H9 (cell line): Measurements from ENCODE around the gene TCEAL3. TPM values are rescaled to one million over a fixed set of nuclear protein-coding genes. Genes with fewer than 3 reads are reported as not detected.

Source experiments
- DNase-seq: peaks from one replicate; pipeline ENCODE4 v3.0.0-alpha.2; 2017
- H2AFZ ChIP-seq: one replicate; pipeline ENCODE4 v1.6.1; 2013; ENCODE audit warnings: mild to moderate bottlenecking, low read length, control low read depth, moderate library complexity
- H2AK5ac ChIP-seq: 2 replicates; pipeline ENCODE4 v1.6.1; 2013; ENCODE audit warnings: low read length, control low read depth, mixed read lengths; ENCODE audit not compliant: insufficient read length
- H2BK120ac ChIP-seq: one replicate; pipeline ENCODE4 v1.6.1; 2013; ENCODE audit warnings: low read depth, mild to moderate bottlenecking, low read length, control low read depth, inconsistent platforms; ENCODE audit not compliant: poor library complexity, severe bottlenecking
- H2BK12ac ChIP-seq: 2 replicates; pipeline ENCODE4 v1.6.1; 2013; ENCODE audit warnings: low read length, control low read depth, mixed read lengths, low read depth; ENCODE audit not compliant: insufficient read length
- H2BK15ac ChIP-seq: 2 replicates; pipeline ENCODE4 v1.6.1; 2013; ENCODE audit warnings: low read depth, low read length, control low read depth
- H2BK20ac ChIP-seq: one replicate; pipeline ENCODE4 v1.6.1; 2013; ENCODE audit warnings: low read depth, mild to moderate bottlenecking, low read length, control low read depth, inconsistent platforms; ENCODE audit not compliant: poor library complexity, severe bottlenecking
- H2BK5ac ChIP-seq: 2 replicates; pipeline ENCODE4 v1.6.1; 2013; ENCODE audit warnings: low read length, control low read depth, mixed read lengths; ENCODE audit not compliant: insufficient read length
- H3K14ac ChIP-seq: 2 replicates; pipeline ENCODE4 v1.6.1; 2013; ENCODE audit warnings: low read length, control low read depth; ENCODE audit not compliant: insufficient read depth
- H3K18ac ChIP-seq: 2 replicates; pipeline ENCODE4 v1.6.1; 2013; ENCODE audit warnings: low read depth, mild to moderate bottlenecking, mixed read lengths, low read length, control low read depth; ENCODE audit not compliant: insufficient read length
- H3K23ac ChIP-seq: 2 replicates; pipeline ENCODE4 v1.6.1; 2013; ENCODE audit warnings: low read length, control low read depth, mixed read lengths, low read depth; ENCODE audit not compliant: insufficient read length
- H3K23me2 ChIP-seq: 2 replicates; pipeline ENCODE4 v1.6.1; 2013; ENCODE audit warnings: low read depth, mild to moderate bottlenecking, mixed read lengths, low read length, control low read depth; ENCODE audit not compliant: insufficient read length, poor library complexity, severe bottlenecking
- H3K27ac ChIP-seq: 2 replicates; pipeline ENCODE4 v1.5.1; 2013; ENCODE audit warnings: low read length, control low read depth, mixed read lengths, low read depth; ENCODE audit not compliant: insufficient read length
- H3K27me3 ChIP-seq: 2 replicates; pipeline ENCODE4 v1.6.1; 2013; ENCODE audit warnings: low read length, control low read depth, inconsistent platforms; ENCODE audit not compliant: insufficient read depth
- H3K4ac ChIP-seq: 2 replicates; pipeline ENCODE4 v1.6.1; 2013; ENCODE audit warnings: low read depth, mild to moderate bottlenecking, control low read depth, inconsistent platforms, low read length, moderate library complexity
- H3K4me1 ChIP-seq: 2 replicates; pipeline ENCODE4 v1.6.1; 2013; ENCODE audit warnings: low read length, control low read depth, inconsistent platforms; ENCODE audit not compliant: insufficient read depth
- H3K4me2 ChIP-seq: 2 replicates; pipeline ENCODE4 v1.6.1; 2013; ENCODE audit warnings: low read length, control low read depth, mixed read lengths; ENCODE audit not compliant: insufficient read length, insufficient read depth
- H3K56ac ChIP-seq: 2 replicates; pipeline ENCODE4 v1.6.1; 2013; ENCODE audit warnings: low read depth, mild to moderate bottlenecking, mixed read lengths, low read length, control low read depth; ENCODE audit not compliant: insufficient read length
- H3K79me1 ChIP-seq: 2 replicates; pipeline ENCODE4 v1.6.1; 2013; ENCODE audit warnings: low read depth, mild to moderate bottlenecking, moderate library complexity, low read length, control low read depth, inconsistent platforms; ENCODE audit not compliant: insufficient read depth, poor library complexity, severe bottlenecking
- H3K79me2 ChIP-seq: 2 replicates; pipeline ENCODE4 v1.6.1; 2013; ENCODE audit warnings: low read length, control low read depth, inconsistent platforms; ENCODE audit not compliant: insufficient read depth
- H3K9ac ChIP-seq: 2 replicates; pipeline ENCODE4 v1.6.1; 2013; ENCODE audit warnings: low read length, control low read depth, mixed read lengths; ENCODE audit not compliant: insufficient read length; ENCODE audit errors: extremely low read depth
- H3K9me3 ChIP-seq: one replicate; pipeline ENCODE4 v1.6.1; 2013; ENCODE audit warnings: low read depth, low read length, inconsistent platforms; ENCODE audit not compliant: control insufficient read depth
- H3T11ph ChIP-seq: one replicate; pipeline ENCODE4 v1.6.1; 2013; ENCODE audit warnings: mild to moderate bottlenecking, low read length, control low read depth, inconsistent platforms
- H4K20me1 ChIP-seq: one replicate; pipeline ENCODE4 v1.6.1; 2013; ENCODE audit not compliant: control insufficient read depth, insufficient read length, insufficient read depth
- H4K5ac ChIP-seq: 2 replicates; pipeline ENCODE4 v1.6.1; 2013; ENCODE audit warnings: low read depth, mild to moderate bottlenecking, mixed read lengths, low read length, control low read depth; ENCODE audit not compliant: insufficient read length
- H4K8ac ChIP-seq: replicated peaks from 2 replicates; pipeline ENCODE4 v1.6.1; 2013; ENCODE audit warnings: low read length, control low read depth, mixed read lengths, low read depth; ENCODE audit not compliant: insufficient read length
- H4K91ac ChIP-seq: 2 replicates; pipeline ENCODE4 v1.6.1; 2013; ENCODE audit warnings: low read depth, mild to moderate bottlenecking, moderate library complexity, mixed read lengths, low read length, control low read depth; ENCODE audit not compliant: insufficient read length
- H3K27ac Mint-ChIP-seq, 3 experiments: 2 replicates in 2 of 3; 3 replicates in 1 of 3; pipeline ENCODE4 v1.8.0; 2020 to 2021; ENCODE audit warnings: mixed read lengths in 3 of 3, mild to moderate bottlenecking in 1 of 3, moderate library complexity in 1 of 3
- H3K27me3 Mint-ChIP-seq: 2 replicates; pipeline ENCODE4 v1.8.0; 2021; ENCODE audit warnings: low read depth, mild to moderate bottlenecking, moderate library complexity, mixed read lengths
- H3K36me3 Mint-ChIP-seq, 3 experiments: 2 replicates in 2 of 3; 3 replicates in 1 of 3; pipeline ENCODE4 v1.8.0; 2020 to 2021; ENCODE audit warnings: low read depth in 3 of 3, mixed read lengths in 3 of 3; ENCODE audit not compliant: insufficient read depth in 1 of 3
- H3K4me1 Mint-ChIP-seq, 2 experiments: 2 replicates each; pipeline ENCODE4 v1.8.0; 2020; ENCODE audit warnings: mixed read lengths in 2 of 2
- H3K4me3 Mint-ChIP-seq, 2 experiments: 2 replicates in 1 of 2; 3 replicates in 1 of 2; pipeline ENCODE4 v1.8.0; 2020 to 2021; ENCODE audit warnings: mild to moderate bottlenecking in 2 of 2, mixed read lengths in 2 of 2, moderate library complexity in 1 of 2
- H3K9me3 Mint-ChIP-seq, 2 experiments: 2 replicates in 1 of 2; 3 replicates in 1 of 2; pipeline ENCODE4 v1.8.0; 2020; ENCODE audit warnings: mild to moderate bottlenecking in 2 of 2, mixed read lengths in 2 of 2, moderate library complexity in 1 of 2
- WGBS: extraction: QIAGEN DNeasy Blood & Tissue Kit; methylation state at CpG from one replicate; pipeline ENCODE4 v1.1.7; 2013; ENCODE audit warnings: missing lambda C conversion rate, low lambda C conversion rate, mixed read lengths; ENCODE audit not compliant: insufficient read length; ENCODE audit errors: extremely low coverage; 5-methylcytosine and 5-hydroxymethylcytosine counted together
- total RNA-seq: library from RNA; stranded (reverse); gene quantifications from 2 replicates; pipeline ENCODE4 v1.2.1, GENCODE V29; 2021
- TF ChIP-seq, protein P1 (sequence below): fragments of 200-600 bp; sonication (generic); conservative IDR thresholded peaks from 3 replicates; pipeline ENCODE4 v1.8.0; 2021; ENCODE audit warnings: antibody characterized with exemption, mild to moderate bottlenecking

The TCEAL3 gene
- total RNA-seq, 1 experiment from 2014 or later: 11.1 TPM

- H3K4me1 Mint-ChIP-seq: peaks cover 9 to 13% of the 10 kb centered on the region in 2 experiments
- no peak overlapping the region for H3K27ac Mint-ChIP-seq
- H3K79me2 ChIP-seq: no peaks in the 10 kb centered on the region
Measured at GRCh38 chrX:103610282-103610681, 2.5 kb downstream of the TCEAL3 start.

More at GRCh38 chrX:103610282-103610681, 2.5 kb downstream of the TCEAL3 start:
- no peak overlapping the region for H4K91ac ChIP-seq
- H4K5ac ChIP-seq: no peak overlapping the region
- Mint-ChIP-seq H3K36me3 (peaks cover 0 to 7% (median 5%) of the 10 kb centered on the region in 3 experiments; a peak in 4 of 7 replicates), H3K27me3 (peaks cover 10% of the 10 kb centered on the region), H3K4me3 (no peak overlapping the region; a peak in 1 of 5 replicates), H3K9me3 (peaks cover 0 to 36% of the 10 kb centered on the region in 2 experiments; a peak in 2 of 5 replicates)
- H3K14ac ChIP-seq: no peak overlapping the region
- no peak overlapping the region for H2BK12ac ChIP-seq
- no peaks in the 10 kb centered on the region for H3K79me1 ChIP-seq
- H2BK15ac ChIP-seq: no peak overlapping the region
- no peak overlapping the region for H2BK5ac ChIP-seq
- H3K23ac ChIP-seq: no peak overlapping the region
- no peak for DNase-seq
- H3K18ac ChIP-seq: no peak overlapping the region
- H3K9ac ChIP-seq: no peak overlapping the region
- H2AFZ ChIP-seq: no peak overlapping the region
- no peak overlapping the region for H3K27ac ChIP-seq
- no peaks in the 10 kb centered on the region for H3K27me3 ChIP-seq
- H3K4ac ChIP-seq: no peak overlapping the region
- no peak overlapping the region for H2BK120ac ChIP-seq
- H3K9me3 ChIP-seq: no peaks in the 10 kb centered on the region
- H2AK5ac ChIP-seq: no peak overlapping the region
- H4K8ac ChIP-seq: no peak overlapping the region
- H3K4me1 ChIP-seq: no peaks in the 10 kb centered on the region
- H3K4me2 ChIP-seq: no peak overlapping the region
- WGBS: no CpG with 5 or more reads among the region's 1 CpG
- H3K23me2 ChIP-seq: peaks cover 11% of the 10 kb centered on the region
- TF ChIP-seq, protein P1, sequence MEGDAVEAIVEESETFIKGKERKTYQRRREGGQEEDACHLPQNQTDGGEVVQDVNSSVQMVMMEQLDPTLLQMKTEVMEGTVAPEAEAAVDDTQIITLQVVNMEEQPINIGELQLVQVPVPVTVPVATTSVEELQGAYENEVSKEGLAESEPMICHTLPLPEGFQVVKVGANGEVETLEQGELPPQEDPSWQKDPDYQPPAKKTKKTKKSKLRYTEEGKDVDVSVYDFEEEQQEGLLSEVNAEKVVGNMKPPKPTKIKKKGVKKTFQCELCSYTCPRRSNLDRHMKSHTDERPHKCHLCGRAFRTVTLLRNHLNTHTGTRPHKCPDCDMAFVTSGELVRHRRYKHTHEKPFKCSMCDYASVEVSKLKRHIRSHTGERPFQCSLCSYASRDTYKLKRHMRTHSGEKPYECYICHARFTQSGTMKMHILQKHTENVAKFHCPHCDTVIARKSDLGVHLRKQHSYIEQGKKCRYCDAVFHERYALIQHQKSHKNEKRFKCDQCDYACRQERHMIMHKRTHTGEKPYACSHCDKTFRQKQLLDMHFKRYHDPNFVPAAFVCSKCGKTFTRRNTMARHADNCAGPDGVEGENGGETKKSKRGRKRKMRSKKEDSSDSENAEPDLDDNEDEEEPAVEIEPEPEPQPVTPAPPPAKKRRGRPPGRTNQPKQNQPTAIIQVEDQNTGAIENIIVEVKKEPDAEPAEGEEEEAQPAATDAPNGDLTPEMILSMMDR: no peak
- no peaks in the 10 kb centered on the region for H4K20me1 ChIP-seq
- H2BK20ac ChIP-seq: no peak overlapping the region
- H3T11ph ChIP-seq: no peak overlapping the region
- no peak overlapping the region for H3K56ac ChIP-seq
